ENCODE data around the gene TMEM119.
A peak's percentile ranks its signal among the peaks of the same experiment; 100 is the strongest.

The TMEM119 gene

DNA sequence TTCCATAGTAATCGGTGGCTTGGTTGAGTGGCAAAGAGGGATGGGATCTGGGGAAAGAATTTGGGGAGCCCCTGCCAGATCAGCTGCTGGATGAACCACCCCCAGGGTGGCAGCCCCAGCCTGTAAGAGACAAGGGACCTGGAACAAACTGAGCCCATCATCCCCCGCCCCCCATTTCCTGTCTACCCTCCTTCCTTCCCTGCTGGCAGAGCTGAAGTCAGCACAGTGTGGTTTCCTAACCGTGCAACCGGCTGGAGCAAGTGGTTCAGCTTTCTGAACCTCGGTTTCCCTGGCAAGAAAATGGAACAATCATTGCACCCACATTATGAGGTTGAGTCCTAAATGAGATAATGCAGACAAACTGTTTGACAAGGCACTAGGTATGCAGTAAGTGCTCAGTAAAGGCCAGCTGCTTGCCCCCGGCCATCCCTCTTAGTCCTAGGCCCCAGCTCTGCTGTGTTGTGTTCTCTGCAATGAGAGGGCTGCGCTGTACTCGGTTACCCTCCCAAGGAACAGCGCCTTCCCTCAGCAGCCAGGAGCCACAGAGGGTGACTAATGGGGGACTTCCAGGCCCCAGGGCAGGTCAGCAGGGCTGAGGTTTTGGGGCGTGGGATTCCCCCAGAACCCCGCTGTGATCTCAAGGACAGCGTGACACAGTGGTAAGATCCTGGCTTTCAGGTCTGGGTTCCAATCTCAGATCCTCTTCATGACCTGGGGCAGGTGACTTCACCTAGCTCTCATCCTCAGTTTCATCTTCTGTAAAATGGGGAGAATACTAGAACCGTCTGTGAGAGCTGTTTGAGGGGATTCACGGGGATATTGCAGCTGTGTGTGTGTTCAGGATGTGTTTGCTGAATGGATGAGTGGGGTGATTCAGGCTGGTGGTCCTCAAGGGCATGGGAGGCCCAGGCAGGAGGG is 19.3 kb upstream of the TMEM119 start:
- no peak for DNase-seq
- H3K27ac Mint-ChIP-seq, result no peak overlapping the region
- TF ChIP-seq, protein P1, sequence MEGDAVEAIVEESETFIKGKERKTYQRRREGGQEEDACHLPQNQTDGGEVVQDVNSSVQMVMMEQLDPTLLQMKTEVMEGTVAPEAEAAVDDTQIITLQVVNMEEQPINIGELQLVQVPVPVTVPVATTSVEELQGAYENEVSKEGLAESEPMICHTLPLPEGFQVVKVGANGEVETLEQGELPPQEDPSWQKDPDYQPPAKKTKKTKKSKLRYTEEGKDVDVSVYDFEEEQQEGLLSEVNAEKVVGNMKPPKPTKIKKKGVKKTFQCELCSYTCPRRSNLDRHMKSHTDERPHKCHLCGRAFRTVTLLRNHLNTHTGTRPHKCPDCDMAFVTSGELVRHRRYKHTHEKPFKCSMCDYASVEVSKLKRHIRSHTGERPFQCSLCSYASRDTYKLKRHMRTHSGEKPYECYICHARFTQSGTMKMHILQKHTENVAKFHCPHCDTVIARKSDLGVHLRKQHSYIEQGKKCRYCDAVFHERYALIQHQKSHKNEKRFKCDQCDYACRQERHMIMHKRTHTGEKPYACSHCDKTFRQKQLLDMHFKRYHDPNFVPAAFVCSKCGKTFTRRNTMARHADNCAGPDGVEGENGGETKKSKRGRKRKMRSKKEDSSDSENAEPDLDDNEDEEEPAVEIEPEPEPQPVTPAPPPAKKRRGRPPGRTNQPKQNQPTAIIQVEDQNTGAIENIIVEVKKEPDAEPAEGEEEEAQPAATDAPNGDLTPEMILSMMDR (IDR thresholded peaks at IDR 0.05), result no peak
- H3K27me3 Mint-ChIP-seq (ENCODE audit: low read depth, poor library complexity), result peaks cover 29% of the 10 kb centered on the region
- no peak overlapping the region for H3K4me3 Mint-ChIP-seq
- peaks cover 7% of the 10 kb centered on the region for H3K9me3 Mint-ChIP-seq
- no peaks in the 10 kb centered on the region for H3K36me3 Mint-ChIP-seq (ENCODE audit: low read depth)
- peaks cover 21% of the 10 kb centered on the region for H3K4me1 Mint-ChIP-seq

DNA sequence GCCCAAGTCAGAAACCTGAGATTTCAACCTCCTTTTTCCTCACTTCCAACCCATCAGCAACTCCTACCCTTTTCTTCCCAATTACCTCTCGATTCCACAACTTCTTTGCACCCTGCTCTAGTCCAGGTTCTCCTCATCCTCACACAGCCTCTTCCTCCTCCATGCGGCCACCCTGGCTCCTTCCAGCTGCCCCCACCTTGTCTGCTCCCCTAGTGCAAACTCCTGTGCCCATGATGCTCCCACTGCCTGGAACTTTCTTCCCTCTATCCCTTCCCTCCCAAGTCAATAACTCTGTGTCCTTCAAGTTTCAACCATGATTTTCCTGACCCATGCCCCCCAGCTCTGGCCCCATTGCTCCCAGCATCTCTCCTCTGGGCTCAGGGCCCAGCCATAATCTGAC is 18.5 kb upstream of the TMEM119 start:
- Mint-ChIP-seq H3K27ac (peak overlapping the region; percentile 59), H3K4me3 (no peak overlapping the region), H3K36me3 (ENCODE audit: low read depth) (no peaks in the 10 kb centered on the region), H3K27me3 (ENCODE audit: low read depth, poor library complexity) (peaks cover 29% of the 10 kb centered on the region), H3K4me1 (peaks cover 18% of the 10 kb centered on the region), H3K9me3 (peaks cover 7% of the 10 kb centered on the region)
- DNase-seq, result no peak
- TF ChIP-seq, protein P1 (IDR thresholded peaks at IDR 0.05), result no peak

GRCh38 chr12:108615918-108616317 is 18.0 kb upstream of the TMEM119 start:
- no peak for DNase-seq
- peaks cover 18% of the 10 kb centered on the region for H3K4me1 Mint-ChIP-seq
- TF ChIP-seq, protein P1 (IDR thresholded peaks at IDR 0.05), result no peak
- H3K36me3 Mint-ChIP-seq (ENCODE audit: low read depth), result no peaks in the 10 kb centered on the region
- peaks cover 29% of the 10 kb centered on the region for H3K27me3 Mint-ChIP-seq (ENCODE audit: low read depth, poor library complexity)
- H3K4me3 Mint-ChIP-seq, result no peak overlapping the region
- no peak overlapping the region for H3K27ac Mint-ChIP-seq
- H3K9me3 Mint-ChIP-seq, result peaks cover 7% of the 10 kb centered on the region

GRCh38 chr12:108614639-108615038 is 16.8 kb upstream of the TMEM119 start:
- Mint-ChIP-seq H3K36me3 (ENCODE audit: low read depth) (no peaks in the 10 kb centered on the region), H3K4me1 (peaks cover 22% of the 10 kb centered on the region), H3K27ac (no peak overlapping the region), H3K9me3 (peaks cover 7% of the 10 kb centered on the region), H3K4me3 (no peak overlapping the region), H3K27me3 (ENCODE audit: low read depth, poor library complexity) (peaks cover 26% of the 10 kb centered on the region)
- TF ChIP-seq, protein P1 (IDR thresholded peaks at IDR 0.05), result no peak
- no peak for DNase-seq

GRCh38 chr12:108614041-108614440 is 16.2 kb upstream of the TMEM119 start:
- peaks cover 22% of the 10 kb centered on the region for H3K4me1 Mint-ChIP-seq
- peaks cover 7% of the 10 kb centered on the region for H3K9me3 Mint-ChIP-seq
- TF ChIP-seq, protein P1 (IDR thresholded peaks at IDR 0.05), result no peak
- no peak for DNase-seq
- no peak overlapping the region for H3K27ac Mint-ChIP-seq
- H3K27me3 Mint-ChIP-seq (ENCODE audit: low read depth, poor library complexity), result peaks cover 22% of the 10 kb centered on the region
- H3K4me3 Mint-ChIP-seq, result no peak overlapping the region
- H3K36me3 Mint-ChIP-seq (ENCODE audit: low read depth), result no peaks in the 10 kb centered on the region

DNA sequence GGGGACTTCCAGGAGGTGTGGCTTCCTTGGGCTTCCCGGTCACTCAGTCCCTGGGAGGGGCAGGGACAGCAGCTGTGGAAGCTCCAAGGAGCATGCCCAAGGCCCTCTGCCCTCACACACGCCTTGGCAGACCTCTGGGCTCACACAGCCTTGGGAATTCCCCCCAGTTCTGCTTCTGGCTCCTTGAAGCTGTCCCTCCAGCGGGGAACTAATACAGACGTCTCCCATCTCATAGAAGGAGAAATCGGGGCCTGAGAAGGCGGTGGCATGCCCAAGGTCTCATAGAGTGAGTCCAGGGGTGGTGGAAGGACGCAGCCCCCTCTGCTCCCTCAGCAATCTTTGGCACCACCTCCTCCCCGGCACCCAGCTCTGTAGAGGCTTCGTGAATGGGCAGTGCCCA is 15.7 kb upstream of the TMEM119 start:
- Mint-ChIP-seq H3K9me3 (peaks cover 7% of the 10 kb centered on the region), H3K27ac (no peak overlapping the region), H3K27me3 (ENCODE audit: low read depth, poor library complexity) (peaks cover 20% of the 10 kb centered on the region), H3K4me1 (peaks cover 18% of the 10 kb centered on the region), H3K36me3 (ENCODE audit: low read depth) (no peaks in the 10 kb centered on the region), H3K4me3 (no peak overlapping the region)
- DNase-seq, result no peak
- TF ChIP-seq, protein P1 (IDR thresholded peaks at IDR 0.05), result no peak
